WI38 (cell line): ENCODE results near the gene MCF2L2.

Experiments
- H3K4me3 ChIP-seq: 2 replicates; pipeline ENCODE4 v1.5.1; 2011; ENCODE audit warnings: low read depth, mild to moderate bottlenecking, control low read depth, low read length
- TF ChIP-seq, protein P1 (sequence below): IDR thresholded peaks from 2 replicates; pipeline ENCODE4 v1.5.1; 2012; ENCODE audit warnings: low read depth, mild to moderate bottlenecking, control low read depth, low read length

MCF2L2 gene

GRCh38 chr3:183359036-183359435 is 69.4 kb downstream of the MCF2L2 start:
- TF ChIP-seq, protein P1, sequence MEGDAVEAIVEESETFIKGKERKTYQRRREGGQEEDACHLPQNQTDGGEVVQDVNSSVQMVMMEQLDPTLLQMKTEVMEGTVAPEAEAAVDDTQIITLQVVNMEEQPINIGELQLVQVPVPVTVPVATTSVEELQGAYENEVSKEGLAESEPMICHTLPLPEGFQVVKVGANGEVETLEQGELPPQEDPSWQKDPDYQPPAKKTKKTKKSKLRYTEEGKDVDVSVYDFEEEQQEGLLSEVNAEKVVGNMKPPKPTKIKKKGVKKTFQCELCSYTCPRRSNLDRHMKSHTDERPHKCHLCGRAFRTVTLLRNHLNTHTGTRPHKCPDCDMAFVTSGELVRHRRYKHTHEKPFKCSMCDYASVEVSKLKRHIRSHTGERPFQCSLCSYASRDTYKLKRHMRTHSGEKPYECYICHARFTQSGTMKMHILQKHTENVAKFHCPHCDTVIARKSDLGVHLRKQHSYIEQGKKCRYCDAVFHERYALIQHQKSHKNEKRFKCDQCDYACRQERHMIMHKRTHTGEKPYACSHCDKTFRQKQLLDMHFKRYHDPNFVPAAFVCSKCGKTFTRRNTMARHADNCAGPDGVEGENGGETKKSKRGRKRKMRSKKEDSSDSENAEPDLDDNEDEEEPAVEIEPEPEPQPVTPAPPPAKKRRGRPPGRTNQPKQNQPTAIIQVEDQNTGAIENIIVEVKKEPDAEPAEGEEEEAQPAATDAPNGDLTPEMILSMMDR: no peak
- no peak overlapping the region for H3K4me3 ChIP-seq

- TF ChIP-seq, protein P1: no peak
- H3K4me3 ChIP-seq: no peak overlapping the region
These were observed 70.8 kb downstream of the MCF2L2 start for GRCh38 chr3:183357564-183358079.

DNA sequence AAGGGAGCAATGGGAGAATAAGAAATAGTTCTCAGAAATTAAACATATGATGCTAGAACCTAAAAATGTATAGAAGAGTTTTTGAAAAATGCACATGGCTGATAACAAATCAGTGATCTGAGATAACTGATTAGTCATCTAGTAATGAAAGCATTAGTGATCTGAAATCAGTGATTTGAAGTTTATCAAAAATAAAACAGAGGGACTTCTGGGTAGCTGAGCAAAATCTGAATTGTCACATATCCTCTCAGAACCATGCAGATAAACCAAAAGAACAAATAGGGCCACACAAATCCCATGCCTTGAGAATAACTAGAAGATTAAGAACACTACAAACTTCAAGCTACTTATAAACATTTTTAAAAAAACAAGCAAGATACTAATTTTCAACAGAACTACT is 71.5 kb downstream of the MCF2L2 start:
- TF ChIP-seq, protein P1: no peak
- no peak overlapping the region for H3K4me3 ChIP-seq

- H3K4me3 ChIP-seq: no peak overlapping the region
- TF ChIP-seq, protein P1: no peak
These were observed 73.5 kb downstream of the MCF2L2 start for GRCh38 chr3:183354874-183355273.

DNA sequence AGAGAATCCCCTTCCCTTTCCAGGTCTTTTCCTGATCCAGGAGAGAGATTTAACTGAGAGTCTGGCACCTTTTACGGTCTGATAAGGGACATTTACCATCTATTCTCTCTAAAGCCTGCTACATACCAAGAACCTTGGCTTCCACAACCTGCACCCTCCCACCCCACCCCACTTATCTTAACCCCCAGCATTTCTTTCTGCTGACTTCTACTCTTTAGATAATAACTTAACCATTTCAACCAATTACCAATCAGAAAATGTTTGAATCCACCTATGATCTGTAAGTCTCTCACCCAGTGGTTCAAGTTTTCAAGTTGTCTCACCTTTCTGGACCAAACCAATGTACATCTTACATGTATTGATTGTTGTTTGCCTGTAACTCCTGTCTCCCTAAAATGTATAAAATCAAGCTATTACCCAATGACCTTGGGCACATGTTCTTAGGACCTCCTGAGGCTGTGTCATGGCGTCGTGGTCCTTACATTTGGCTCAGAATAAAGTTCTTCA is 74.0 kb downstream of the MCF2L2 start:
- TF ChIP-seq, protein P1: no peak
- H3K4me3 ChIP-seq: no peak overlapping the region

DNA sequence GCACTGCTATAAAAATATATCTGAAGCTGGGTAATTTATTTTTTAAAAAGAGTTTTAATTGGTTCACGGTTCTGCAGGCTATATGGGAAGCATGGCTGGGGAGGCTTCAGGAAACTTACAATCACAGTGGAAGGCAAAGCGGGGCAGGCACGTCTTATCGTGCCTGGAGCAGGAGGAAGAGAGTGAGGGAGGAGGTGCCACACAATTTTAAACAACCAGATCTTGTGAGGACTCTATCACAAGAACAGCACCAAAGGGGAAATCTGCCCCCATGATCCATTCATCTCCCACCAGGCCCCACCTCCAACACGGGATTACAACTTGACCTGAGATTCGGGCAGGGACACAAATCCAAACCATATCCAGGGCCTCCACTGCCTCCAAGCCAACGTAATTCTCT is 75.0 kb downstream of the MCF2L2 start:
- TF ChIP-seq, protein P1: no peak
- no peak overlapping the region for H3K4me3 ChIP-seq

DNA sequence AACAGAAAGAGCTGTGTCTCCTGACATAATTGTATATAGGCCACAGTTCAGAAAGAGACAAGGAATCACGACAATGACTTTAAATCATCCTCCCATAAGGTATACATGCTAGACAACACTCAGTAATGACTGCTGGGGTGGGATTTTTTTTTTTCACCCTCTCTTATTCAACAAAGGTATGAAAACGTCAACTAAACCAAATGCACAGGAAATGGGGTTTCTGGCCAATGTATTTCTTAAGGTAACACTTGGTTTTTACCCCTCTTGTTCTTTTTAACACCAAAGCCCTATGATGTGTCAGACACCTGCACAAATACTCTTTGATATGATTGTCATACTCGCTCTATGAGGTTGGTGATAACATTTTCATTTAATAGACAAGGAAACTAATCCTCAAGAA is 78.3 kb downstream of the MCF2L2 start:
- H3K4me3 ChIP-seq: no peak overlapping the region
- TF ChIP-seq, protein P1: no peak
